HG02938 (cell line): ENCODE data around the gene PCDH15.

Experiments
- ATAC-seq: cut with Tn5 transposase; IDR thresholded peaks from one replicate; pipeline ENCODE4 v1.9.1; 2021; ENCODE audit warnings: mild to moderate bottlenecking, moderate library complexity; ENCODE audit not compliant: unreplicated experiment

The PCDH15 gene

DNA sequence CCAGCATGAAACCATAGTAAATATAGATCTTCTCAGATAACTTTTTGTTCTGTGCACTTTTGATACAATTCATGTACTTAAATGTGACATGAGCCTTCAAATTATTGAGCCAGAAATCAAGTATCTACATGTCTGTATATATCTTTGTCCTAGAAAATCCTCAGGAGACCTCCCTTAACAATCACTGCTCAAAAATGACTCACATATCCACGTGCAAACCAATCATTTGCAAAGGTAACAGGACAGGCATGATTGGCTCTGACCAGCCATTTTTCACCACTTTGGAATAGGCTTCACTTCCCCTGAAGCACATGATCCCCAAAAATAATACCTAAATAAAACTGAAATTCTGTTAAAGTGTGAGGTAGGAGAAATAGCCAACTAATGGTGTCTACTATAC is 902.5 kb downstream of the PCDH15 start:
- ATAC-seq: no peak

DNA sequence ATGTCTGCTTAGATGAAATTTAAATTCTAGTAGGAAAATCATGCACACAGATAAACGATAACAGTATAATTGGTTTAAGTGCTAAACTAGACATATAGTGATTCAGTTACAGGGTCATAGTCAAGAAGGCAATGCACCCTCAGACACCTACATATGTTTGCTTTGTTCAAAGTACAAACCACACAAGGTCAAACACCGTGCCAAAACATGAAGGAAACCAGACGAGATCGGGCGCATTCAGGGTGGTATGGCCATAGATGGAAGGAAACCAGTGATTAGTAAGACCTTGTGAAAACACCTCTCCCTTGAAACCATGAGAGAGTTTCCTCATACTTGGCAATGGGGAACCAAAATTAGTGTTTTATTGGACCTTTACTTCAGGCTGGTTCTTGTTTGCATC is 906.9 kb downstream of the PCDH15 start:
- ATAC-seq: no peak

DNA sequence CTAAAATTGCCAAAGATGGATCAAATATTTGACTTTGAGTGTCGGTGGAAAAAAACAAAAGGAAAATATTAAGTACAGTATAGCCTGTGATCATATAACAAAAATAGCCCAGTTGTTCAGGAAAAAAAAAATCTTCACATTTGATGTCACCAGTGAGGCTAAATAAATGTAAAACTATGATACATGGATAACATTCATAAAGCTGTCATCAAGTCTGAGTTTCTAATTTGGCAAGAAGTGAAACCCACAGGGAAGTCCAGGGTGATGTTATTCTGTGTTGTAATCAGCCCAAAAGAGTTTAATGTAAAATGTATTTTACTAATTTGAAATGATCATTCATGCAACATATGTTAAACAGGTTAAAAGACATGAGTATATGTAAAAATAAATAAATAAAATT is 908.0 kb downstream of the PCDH15 start:
- no peak for ATAC-seq

DNA sequence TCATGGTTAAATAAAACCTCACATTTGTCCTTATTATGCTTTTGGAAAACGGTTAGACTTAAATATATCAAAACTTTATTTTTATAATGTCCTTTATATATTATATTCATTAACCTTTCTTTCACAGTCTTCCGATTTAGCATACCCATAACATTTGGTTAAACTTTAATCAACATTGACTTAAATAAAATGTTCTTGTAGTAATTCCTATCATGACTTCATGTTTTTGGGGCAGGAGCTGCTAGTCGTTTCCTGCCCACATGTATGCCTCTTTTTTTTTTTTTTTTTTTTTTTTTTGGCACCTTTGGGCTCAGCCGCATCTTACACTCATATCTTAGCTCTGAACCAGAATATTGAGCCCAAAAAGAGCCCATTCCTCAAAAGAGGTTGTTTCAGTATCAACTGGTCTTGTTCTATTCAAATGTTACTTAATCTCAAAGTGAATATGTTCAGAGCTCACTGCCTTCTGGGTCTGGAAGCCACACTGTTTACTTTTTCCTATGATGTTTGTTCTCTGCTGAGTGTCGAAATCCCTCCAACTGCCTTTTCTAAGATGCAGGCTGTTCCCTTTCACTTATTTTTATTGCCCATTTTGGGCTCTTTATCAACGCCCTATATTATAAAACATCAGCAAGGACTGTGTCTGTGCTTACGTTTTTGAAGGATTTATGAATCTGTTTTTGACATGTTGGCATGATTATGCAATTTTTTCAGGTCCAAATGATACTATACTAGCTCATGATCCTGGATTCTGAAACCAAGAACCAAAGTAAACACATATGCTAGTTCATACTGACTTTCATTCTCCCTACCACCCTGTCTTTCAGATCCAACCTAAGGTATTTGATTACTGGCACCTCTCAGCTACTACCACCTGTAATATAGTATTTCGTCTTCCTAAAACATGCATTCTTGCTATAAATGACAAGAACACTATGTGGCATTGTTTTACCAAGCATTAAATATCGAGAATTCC is 914.4 kb downstream of the PCDH15 start:
- ATAC-seq: no peak

DNA sequence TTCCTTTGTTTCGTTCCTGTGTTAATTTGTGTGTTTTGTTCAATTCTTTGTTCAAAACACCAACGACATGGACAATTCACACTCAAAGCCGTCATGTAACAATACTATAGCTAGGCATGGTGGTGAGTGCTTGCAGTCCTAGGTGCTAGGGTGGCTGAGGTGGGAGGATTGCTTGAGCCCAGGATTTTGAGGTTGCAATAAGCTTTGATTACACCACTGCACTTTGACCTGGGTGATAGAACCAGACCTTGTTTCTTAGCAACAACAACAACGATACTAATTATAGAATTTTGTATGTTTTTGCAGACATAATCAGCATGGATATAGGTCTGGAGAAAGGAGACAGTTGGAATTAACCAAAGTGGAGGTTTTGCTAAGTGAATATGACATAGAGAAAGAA is 936.2 kb downstream of the PCDH15 start:
- ATAC-seq: no peak

DNA sequence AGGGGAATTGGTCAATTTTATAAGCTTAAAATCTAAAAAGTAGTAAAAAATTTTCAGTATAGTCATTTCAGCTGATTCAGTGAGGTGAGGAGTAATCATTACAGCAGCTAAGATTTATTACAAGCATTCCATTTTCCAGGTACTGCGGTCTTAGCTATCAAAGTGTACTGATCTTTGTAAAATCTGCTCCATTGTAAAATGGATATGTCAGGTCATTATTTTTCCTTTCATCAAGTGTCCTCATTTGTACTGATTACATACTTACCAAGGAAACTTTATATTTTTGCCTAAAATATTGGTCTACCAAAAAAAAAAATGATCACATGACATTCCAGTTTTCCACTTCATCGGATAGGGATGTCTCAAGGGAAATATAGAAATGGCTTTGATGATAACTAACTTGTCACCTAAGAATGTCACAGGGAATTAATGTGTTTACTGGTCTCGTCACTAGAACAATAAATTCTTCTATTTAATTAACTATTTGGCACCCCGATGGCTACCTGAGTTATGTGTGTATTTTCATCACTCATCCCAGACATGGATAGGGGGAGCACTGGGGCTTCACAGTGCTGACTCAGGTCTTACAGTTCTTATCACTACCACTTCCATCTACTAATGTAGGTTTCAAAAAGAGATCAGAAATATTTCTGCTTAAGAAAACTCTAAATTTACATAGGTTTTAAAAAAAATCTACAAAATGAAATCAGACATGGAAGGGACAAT is 948.4 kb downstream of the PCDH15 start:
- no peak for ATAC-seq

DNA sequence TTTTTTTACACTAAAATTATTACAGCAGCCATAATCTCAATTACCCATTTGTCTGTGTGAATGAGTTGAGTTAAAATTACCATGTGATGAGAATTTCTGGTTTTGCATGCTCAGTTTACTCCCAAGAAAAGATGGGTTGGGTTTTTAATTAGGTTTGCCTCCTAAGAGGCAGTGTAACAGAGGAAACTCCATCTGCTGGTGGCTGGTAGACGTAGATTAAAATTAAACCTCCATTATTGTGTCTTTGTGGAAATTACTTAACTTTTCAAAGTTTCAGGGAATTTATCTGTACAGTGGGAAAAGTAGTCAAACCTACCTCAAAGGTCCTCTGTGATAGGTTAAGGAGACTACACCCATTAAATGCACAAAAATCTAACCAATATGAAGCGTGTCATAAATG is 954.2 kb downstream of the PCDH15 start:
- ATAC-seq: no peak

DNA sequence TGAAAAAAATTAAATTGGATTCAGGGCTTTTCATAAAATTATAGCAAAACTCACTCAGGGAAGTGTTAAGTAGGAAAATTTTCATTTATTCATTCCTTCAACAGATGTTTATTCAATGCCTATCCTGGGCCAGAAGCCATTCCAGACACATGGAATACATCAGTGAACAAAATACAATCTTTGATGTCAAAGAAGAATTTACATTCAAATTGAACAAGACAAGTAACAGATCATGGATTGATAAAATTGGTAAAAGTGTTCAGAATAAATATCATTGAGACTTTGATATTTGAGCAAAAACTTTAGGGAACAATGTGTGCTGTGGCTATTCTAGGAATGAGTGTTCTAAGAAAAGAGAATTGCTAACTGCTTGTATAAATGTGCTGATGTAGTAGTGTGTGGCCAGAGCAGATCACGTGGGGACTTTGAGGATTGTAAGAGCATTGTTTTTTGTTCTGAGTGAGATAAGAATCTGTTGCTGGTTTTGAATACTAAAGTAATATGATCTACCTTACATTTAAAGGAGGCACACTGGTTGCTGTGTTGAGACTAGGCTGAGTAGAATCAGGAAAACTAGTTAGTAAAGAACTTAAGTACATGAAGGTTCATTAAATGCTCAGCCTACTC is 957.2 kb downstream of the PCDH15 start:
- ATAC-seq: no peak

DNA sequence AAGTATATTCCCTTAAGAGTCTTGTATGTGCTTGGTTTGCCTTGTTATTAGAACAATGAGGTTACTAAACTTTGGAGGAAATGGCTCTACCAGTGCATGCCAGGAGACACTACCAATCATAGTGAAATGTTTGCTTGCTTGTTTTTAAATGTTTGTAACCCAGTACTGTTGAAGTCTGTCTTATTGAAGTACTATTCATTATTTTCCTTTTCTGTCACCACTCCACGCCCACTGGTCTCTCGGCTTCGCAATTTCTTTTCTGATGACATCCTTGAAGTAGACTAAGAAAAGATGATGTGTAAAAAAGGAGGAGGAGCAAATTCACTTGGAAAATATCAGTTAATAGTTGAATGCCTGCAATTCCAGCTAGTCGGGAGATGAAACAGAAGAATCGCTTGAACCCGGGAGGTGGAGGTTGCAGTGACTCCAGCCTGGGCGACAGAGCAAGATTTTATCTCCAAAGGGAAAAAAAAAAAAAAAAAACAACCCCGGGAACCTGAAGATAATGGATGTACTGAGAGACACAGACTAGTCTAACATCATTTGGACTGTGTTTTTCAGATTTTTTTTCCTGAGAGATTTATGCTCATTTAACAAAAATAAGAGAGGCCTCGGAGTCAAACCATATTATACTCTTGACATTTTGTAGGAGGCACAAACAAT is 959.4 kb downstream of the PCDH15 start:
- no peak for ATAC-seq

DNA sequence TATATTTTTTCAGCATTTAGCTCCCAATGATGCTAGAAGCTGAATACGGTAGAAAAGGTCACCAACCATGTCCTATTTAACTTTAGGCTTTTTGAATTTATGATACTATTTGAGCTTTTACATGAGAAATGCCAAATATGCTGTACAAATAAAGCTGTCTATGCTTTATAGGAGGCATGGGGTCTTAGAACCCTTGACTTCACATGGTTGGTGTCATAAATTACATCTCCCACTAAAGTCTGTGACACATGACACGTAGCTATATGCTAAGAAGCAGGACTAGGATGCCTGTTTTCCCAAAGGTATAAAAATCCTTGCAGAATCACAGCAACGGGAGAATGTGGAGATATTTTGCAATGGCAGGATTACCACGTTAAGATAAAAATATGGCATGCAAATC is 960.4 kb downstream of the PCDH15 start:
- no peak for ATAC-seq

DNA sequence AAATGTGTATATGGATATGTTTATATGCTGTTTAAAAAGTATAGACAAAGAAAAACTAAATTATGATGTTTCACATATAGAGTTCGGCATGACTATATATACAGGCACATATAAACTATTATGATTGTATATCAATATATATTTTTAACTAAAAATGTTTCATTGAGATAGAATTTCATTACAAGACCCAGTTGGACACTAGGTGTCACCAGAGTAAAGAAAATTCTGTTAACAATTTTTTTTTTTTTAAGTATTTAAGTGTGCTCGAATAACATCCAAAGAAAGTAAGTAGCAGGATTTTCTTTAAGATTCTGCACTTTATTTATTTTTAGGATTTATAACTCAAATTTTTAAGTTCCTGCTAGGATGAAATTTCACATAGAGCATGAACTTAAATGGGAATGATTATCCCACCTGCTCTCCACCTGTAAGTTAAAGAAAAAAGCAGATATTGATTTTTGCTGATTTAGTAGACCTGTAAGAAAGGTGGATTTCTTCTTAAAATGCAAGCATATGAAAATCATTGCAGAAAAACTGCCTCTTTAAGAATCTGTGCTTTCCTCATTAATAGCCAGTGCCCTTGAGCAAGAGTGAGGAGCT is 961.5 kb downstream of the PCDH15 start:
- no peak for ATAC-seq

DNA sequence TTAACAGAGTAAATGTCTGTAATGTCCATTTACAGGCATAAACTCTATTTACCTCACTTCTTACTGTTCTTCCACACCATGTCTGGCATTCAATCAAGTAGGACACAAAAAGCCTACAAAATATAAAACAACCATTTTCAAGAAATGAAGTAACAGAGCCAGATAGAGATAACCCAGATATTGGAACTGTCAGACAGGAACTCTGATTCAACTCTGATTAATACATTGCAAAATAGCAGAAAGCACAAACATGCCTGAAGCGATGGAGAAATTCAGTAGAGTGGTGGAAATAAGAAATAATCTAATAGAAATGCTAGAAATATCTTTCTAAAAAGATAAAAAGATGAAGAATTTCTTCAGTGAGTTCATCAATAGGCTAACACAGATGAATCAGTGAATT is 964.4 kb downstream of the PCDH15 start:
- no peak for ATAC-seq

DNA sequence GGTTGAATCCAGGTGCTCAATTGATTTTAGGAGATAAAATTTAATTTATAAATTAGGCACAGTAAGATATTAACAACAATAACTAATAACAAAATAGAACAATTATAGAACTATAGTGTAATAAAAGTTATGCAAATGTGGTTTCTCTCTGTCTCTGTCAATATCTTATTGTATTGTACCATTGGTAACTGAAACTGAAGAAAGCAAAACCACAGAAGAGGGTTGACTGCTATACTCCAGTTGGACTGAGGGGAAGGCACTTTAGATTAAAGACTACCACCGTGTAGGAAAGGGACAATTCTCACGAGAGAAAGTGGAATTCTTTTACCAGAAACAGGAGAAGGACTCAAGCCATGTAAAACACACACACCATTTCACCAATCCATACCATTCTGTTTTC is 967.1 kb downstream of the PCDH15 start:
- ATAC-seq: no peak

DNA sequence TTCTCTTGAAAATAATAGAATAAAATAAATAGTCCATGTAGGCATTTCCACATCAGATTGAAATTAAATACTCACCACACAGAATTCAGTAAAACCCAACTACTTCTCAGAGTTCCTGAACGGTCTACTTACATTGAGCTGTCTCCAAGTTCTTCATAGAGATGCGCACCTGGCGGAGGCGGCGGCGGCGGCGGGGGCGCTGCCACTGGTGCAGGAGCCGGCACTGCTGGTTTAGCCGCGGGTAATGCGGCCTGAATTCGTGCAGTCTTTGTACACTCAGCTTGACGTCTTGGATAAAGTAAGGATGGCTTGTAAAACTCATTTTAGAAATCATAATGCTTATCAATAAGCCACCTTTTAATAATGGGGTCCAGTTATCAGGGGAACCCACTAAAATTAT is 973.8 kb downstream of the PCDH15 start:
- no peak for ATAC-seq

DNA sequence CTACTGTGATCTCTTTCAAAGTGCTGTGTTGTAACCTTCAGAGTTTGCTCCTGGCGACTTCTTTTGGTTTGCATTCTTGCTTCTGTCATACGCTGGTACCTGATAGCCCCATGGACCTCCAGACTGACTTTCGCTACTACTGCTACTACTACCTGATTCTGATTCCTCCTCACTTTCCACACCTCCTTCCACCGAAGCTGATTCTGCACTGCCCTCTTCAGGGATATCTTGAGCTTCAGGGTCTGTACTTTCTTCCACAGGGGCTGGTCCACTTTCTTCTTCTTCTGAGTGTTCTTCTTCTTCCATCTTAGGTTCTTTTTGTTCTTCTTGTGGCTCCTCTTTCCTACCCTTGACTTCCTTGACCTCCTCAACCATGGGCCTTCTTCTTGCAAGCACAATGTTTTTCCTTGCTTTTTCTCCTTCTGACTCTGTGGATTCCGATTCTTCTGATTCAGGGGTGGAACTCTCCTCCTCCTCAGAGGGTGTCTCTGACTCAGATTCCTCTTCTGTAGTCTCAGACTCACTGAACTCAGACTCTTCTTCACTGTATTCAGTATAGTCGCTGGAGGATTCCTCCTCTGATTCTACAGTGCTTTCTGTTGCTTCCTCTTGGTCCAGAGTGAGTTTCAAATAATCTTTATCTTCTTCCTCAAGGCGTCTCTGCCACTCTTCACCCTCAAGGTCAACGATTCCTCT is 992.2 kb downstream of the PCDH15 start:
- no peak for ATAC-seq

DNA sequence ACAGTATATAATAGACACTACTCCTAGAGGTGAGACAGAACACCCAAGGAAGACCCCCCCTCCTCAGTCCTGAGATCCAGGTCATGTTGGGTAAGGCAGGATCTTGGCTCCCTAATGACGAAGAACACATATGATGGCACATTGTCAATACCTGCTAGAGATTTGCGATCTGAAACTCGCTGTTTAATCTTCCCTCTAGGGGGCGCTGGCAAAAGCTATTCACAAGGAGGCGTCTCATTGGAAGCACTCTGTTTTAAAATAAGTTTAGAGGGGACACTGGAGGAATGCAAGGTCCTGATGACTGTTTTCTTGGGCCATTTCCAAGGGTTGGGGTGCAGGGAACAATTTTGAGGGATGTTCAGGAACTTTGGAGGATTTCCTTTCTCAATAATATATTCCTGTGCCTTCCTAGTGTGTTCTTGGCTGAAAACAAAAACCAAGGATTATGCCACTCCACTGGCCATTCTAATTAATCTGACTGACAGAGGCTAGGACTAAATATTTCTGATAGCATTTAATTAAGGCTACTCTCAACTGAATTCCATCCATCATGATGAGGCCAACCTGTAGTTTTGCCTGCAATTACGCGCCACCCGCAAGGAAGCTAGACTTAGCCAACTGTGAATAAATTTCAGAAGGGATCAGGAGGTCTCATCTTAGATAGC is 1014.7 kb downstream of the PCDH15 start:
- no peak for ATAC-seq

DNA sequence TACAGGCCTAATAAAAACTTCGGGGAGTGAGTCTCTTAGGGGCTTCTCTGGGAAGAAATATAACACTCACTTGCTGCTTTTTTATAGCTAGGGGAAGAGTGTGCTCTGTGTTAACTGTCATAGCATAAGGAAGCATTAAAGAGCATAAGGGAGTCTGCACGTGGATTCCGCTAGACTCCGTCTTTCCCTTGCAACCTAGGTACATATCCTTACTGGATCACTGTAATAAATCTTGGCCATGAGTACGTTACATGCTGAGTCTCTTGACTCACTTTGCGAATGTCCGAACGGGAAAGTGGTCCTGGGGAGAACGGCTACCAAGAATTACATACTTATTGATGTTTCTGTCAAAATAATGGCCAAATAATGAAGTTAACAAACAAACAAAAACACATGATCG is 1029.3 kb downstream of the PCDH15 start:
- ATAC-seq: no peak

DNA sequence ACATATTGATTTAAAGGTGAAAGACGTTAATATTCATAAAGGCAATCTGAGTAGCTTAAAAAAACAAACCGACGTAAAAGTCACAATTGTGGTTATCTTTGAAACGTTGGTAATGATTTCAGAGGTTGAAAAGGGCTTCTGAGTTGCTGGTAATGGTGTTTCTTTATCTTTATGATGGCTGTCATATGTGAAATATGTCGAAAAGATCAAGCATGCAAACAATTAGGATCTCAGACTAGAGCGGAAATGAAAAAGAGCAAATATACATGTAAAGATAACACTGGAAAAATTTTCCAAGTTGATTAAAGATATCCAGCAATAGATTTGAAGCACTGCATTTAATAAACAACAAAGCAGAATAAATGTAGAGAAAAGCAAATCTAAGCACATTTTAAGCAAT is 1030.1 kb downstream of the PCDH15 start:
- ATAC-seq: no peak

DNA sequence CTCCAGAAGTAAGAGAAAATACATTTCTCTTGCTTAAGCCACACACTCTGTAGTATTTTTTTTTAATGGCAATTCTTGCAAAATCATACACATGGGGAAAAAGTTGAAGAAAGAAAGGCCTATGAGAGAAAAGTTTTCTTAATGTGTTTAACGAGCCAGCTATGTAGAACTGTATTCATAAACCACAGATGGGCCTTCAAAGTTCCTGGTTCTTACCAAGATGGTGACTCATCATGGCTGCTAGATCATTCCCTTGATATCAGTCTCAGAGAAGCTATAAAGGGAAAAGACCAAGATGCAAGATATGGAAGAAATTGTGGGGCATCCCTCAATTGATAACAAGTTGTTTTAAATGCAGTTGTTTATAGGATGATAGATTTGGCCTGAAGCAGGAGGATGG is 1035.7 kb downstream of the PCDH15 start:
- no peak for ATAC-seq
